Spleen (tissue), 11 donors: ENCODE results near the gene POMT1. TPM values are rescaled to one million over a fixed set of nuclear protein-coding genes. Genes with fewer than 3 reads are reported as not detected.

Experiments used
- DNase-seq: peaks from one replicate; pipeline ENCODE4 v3.0.0-alpha.2; 2020
- H3K27ac ChIP-seq, 8 donors: fragments of 200-600 bp; sonication (generic) in 7 of 8; 1 replicate in 4 of 8; 2 replicates in 4 of 8; pipeline versions ENCODE4 v1.5.0 to v1.8.0; 2016 to 2021; ENCODE audit warnings: inconsistent platforms in 4 of 8, mild to moderate bottlenecking in 4 of 8, moderate library complexity in 1 of 8
- H3K27me3 ChIP-seq, 7 donors: fragments of 200-600 bp; sonication (generic) in 6 of 7; replicated peaks in 1 of 7; 1 replicate in 4 of 7; 2 replicates in 3 of 7; pipeline versions ENCODE4 v1.5.0 to v1.8.0; 2016 to 2021; ENCODE audit warnings: inconsistent platforms in 3 of 7, mild to moderate bottlenecking in 1 of 7
- H3K36me3 ChIP-seq, 6 donors: fragments of 200-600 bp; sonication (generic) in 5 of 6; 1 replicate in 4 of 6; 2 replicates in 2 of 6; pipeline versions ENCODE4 v1.5.0 to v1.8.0; 2016 to 2021; ENCODE audit warnings: inconsistent platforms in 2 of 6
- H3K4me1 ChIP-seq, 6 donors: fragments of 200-600 bp; sonication (generic) in 5 of 6; 1 replicate in 3 of 6; 2 replicates in 3 of 6; pipeline versions ENCODE4 v1.5.0 to v1.8.0; 2016 to 2021; ENCODE audit warnings: inconsistent platforms in 3 of 6
- H3K4me3 ChIP-seq, 8 donors: fragments of 200-600 bp; sonication (generic) in 7 of 8; 1 replicate in 4 of 8; 2 replicates in 4 of 8; pipeline versions ENCODE4 v1.5.0 to v1.8.0; 2016 to 2021; ENCODE audit warnings: inconsistent platforms in 4 of 8, mild to moderate bottlenecking in 4 of 8, moderate library complexity in 2 of 8
- H3K9me3 ChIP-seq, 8 donors: fragments of 200-600 bp; sonication (generic) in 7 of 8; 1 replicate in 4 of 8; 2 replicates in 4 of 8; pipeline versions ENCODE4 v1.5.0 to v1.8.0; 2016 to 2021; ENCODE audit warnings: inconsistent platforms in 4 of 8
- POLR2A ChIP-seq, 3 donors: fragments of 450-650 bp; IDR thresholded peaks; one replicate each; pipeline ENCODE4 v1.5.1; 2017; ENCODE audit warnings: antibody characterized with exemption in 3 of 3, mild to moderate bottlenecking in 1 of 3
- POLR2AphosphoS5 ChIP-seq, 3 donors: sonication (generic); formaldehyde crosslinking; IDR thresholded peaks; one replicate each; pipeline ENCODE4 v1.5.1; 2017; ENCODE audit warnings: antibody characterized with exemption in 3 of 3
- WGBS, 5 donors: extraction: QIAGEN DNeasy Blood & Tissue Kit in 3 of 5; methylation state at CpG; one replicate each; pipeline versions ENCODE4 v1.1.5 to v1.1.7; 2013 to 2018; 5-methylcytosine and 5-hydroxymethylcytosine counted together
- intact Hi-C: fragments of 100-400 bp; cut with DNase I; formaldehyde crosslinking; loops from one replicate; pipeline ENCODE4 v1.15.0; 2023; ENCODE audit warnings: low total_unique reads
- polyA plus RNA-seq, 3 donors: library from polyadenylated mRNA; stranded (reverse); fragments of 200-250 nt; gene quantifications; one replicate each; pipeline ENCODE4 v1.2.1, GENCODE V29; 2013
- small RNA-seq, 4 donors: library from RNA; depleted of rRNA; stranded (forward); fragments of <200 nt; gene quantifications; one replicate each; pipeline ENCODE3, GENCODE V24; 2016
- total RNA-seq, 7 donors: library from RNA; depleted of rRNA in 3 of 7; stranded (reverse); fragments of >200 nt in 3 of 7; fragmentation: NEBNext Ultra II Directional in 4 of 7; extraction: Animal tissue kit (Norgen Biotek cat#: 25700) in 4 of 7; gene quantifications; one replicate each; pipeline versions ENCODE4 v1.1.0 to v1.2.1, GENCODE V29; 2016 to 2021
- TF ChIP-seq, protein P1 (sequence below), 11 experiments: fragments of 200-600 bp in 7 of 11; fragments of 450-650 bp in 4 of 11; sonication (generic) in 4 of 11; IDR thresholded peaks in 8 of 11; conservative IDR thresholded peaks in 3 of 11; 1 replicate in 7 of 11; 2 replicates in 4 of 11; pipeline versions ENCODE4 v1.4.0 to v1.8.0; 2016 to 2021; ENCODE audit warnings: antibody characterized with exemption in 11 of 11, inconsistent platforms in 4 of 11, mild to moderate bottlenecking in 1 of 11
- donor health status: healthy with polysubstance abuse.
- donor health status: DM: no; HTN: no; CAD: no; lungs with moderate emphysema.
- donor health status: DM: no; HTN: no; CAD: no.
- donor health status: Bipolar disorder and iron deficiency.
- donor health status: healthy.
- donor health status: DM: no; HTN: no; CAD: no.
- donor health status: DM: yes; HTN: yes; CAD: no.

POMT1 gene
- total and polyA plus RNA-seq, 10 donors = 20.4 to 66.5 (median 32.3) TPM

- Histone ChIP-seq H3K27ac (no peak overlapping the region), H3K4me1 (no peaks in the 10 kb centered on the region), H3K27me3 (no peaks in the 10 kb centered on the region), H3K9me3 (peaks cover 0 to 13% (median 4%) of the 10 kb centered on the region in 8 donors), H3K36me3 (peaks cover 0 to 47% (median 16%) of the 10 kb centered on the region in 6 donors), H3K4me3 (no peak overlapping the region)
- intact Hi-C loops = no loop called here
- DNase-seq = no peak
- TF ChIP-seq POLR2AphosphoS5 (IDR thresholded peaks at IDR 0.05) (peak in 1 of 3 donors; percentile 51), POLR2A (IDR thresholded peaks at IDR 0.05) (no peak)
- TF ChIP-seq, protein P1, sequence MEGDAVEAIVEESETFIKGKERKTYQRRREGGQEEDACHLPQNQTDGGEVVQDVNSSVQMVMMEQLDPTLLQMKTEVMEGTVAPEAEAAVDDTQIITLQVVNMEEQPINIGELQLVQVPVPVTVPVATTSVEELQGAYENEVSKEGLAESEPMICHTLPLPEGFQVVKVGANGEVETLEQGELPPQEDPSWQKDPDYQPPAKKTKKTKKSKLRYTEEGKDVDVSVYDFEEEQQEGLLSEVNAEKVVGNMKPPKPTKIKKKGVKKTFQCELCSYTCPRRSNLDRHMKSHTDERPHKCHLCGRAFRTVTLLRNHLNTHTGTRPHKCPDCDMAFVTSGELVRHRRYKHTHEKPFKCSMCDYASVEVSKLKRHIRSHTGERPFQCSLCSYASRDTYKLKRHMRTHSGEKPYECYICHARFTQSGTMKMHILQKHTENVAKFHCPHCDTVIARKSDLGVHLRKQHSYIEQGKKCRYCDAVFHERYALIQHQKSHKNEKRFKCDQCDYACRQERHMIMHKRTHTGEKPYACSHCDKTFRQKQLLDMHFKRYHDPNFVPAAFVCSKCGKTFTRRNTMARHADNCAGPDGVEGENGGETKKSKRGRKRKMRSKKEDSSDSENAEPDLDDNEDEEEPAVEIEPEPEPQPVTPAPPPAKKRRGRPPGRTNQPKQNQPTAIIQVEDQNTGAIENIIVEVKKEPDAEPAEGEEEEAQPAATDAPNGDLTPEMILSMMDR (IDR thresholded peaks at IDR 0.05 in 8 of 11, conservative IDR thresholded peaks at IDR 0.05 in 3 of 11) = no peak
- WGBS, 5 donors = 92 to 98% (median 97%) methylated on average over 8 of the region's 8 CpGs
These were observed 65.2 kb downstream of the POMT1 start for GRCh38 chr9:131567910-131568309.

Small RNA genes within 50 kb of the gene (small RNA-seq; reads per million reads assigned to genes)
- 0 to 0.17 (median 0) reads per million in 4 donors for gene SNORD62A
- gene SNORD62B = 0.23 to 2.2 (median 0.73) reads per million in 4 donors

Other genes with a start within 250 kb of the POMT1 start
- 10 to 100 TPM; 23.3 to 40.3 (median 32.3) TPM for gene FAM78A, start 226.4 kb upstream of the POMT1 start, total RNA-seq
- 10 to 100 TPM; 17.0 to 26.1 (median 17.4) TPM for gene FAM78A, start 226.4 kb upstream of the POMT1 start, polyA plus RNA-seq
- gene PLPP7, start 213.2 kb upstream of the POMT1 start, total RNA-seq = 1 to 10 TPM; 2.3 to 3.8 (median 3.1) TPM
- gene PLPP7, start 213.2 kb upstream of the POMT1 start, polyA plus RNA-seq = 1 to 10 TPM; 1.1 to 2.1 (median 1.3) TPM
- 100 to 1,000 TPM; 136 to 235 (median 186) TPM for gene PRRC2B, start 108.8 kb upstream of the POMT1 start, total RNA-seq
- 10 to 100 TPM; 23.3 to 63.1 (median 31.4) TPM for gene PRRC2B, start 108.8 kb upstream of the POMT1 start, polyA plus RNA-seq
- 10 to 100 TPM; 20.3 to 32.9 (median 25.0) TPM for gene UCK1, start 28.3 kb downstream of the POMT1 start, total RNA-seq
- gene UCK1, start 28.3 kb downstream of the POMT1 start, polyA plus RNA-seq = 10 to 100 TPM; 21.1 to 24.2 (median 21.5) TPM
- gene PRRT1B, start 42.6 kb downstream of the POMT1 start, total RNA-seq = not detected
- not detected for gene PRRT1B, start 42.6 kb downstream of the POMT1 start, polyA plus RNA-seq
- gene RAPGEF1, start 237.2 kb downstream of the POMT1 start, total RNA-seq = 100 to 1,000 TPM in 6 of 7 donors, 10 to 100 TPM in 1; 88.1 to 137 (median 118) TPM
- 10 to 100 TPM; 16.9 to 47.8 (median 19.9) TPM for gene RAPGEF1, start 237.2 kb downstream of the POMT1 start, polyA plus RNA-seq